ENCODE data around the gene NPLOC4.
A peak's percentile ranks its signal among the peaks of the same experiment; 100 is the strongest.

Gene NPLOC4

GRCh38 chr17:81573794-81574642 lies 62.9 kb downstream of the NPLOC4 start:
- no peak for DNase-seq
- no peak overlapping the region for H3K4me3 ChIP-seq
- H3K36me3 ChIP-seq = peaks cover 28 to 72% (median 32%) of the 10 kb centered on the region in 3 donors
- intact Hi-C loops (cut with DNase I; ENCODE audit: low total_unique reads) = no loop called here
- no peaks in the 10 kb centered on the region for H3K9me3 ChIP-seq
- H3K27ac ChIP-seq = no peak overlapping the region
- TF ChIP-seq, protein P1, sequence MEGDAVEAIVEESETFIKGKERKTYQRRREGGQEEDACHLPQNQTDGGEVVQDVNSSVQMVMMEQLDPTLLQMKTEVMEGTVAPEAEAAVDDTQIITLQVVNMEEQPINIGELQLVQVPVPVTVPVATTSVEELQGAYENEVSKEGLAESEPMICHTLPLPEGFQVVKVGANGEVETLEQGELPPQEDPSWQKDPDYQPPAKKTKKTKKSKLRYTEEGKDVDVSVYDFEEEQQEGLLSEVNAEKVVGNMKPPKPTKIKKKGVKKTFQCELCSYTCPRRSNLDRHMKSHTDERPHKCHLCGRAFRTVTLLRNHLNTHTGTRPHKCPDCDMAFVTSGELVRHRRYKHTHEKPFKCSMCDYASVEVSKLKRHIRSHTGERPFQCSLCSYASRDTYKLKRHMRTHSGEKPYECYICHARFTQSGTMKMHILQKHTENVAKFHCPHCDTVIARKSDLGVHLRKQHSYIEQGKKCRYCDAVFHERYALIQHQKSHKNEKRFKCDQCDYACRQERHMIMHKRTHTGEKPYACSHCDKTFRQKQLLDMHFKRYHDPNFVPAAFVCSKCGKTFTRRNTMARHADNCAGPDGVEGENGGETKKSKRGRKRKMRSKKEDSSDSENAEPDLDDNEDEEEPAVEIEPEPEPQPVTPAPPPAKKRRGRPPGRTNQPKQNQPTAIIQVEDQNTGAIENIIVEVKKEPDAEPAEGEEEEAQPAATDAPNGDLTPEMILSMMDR (IDR thresholded peaks at IDR 0.05) = no peak
- no peaks in the 10 kb centered on the region for H3K27me3 ChIP-seq
- H3K4me1 ChIP-seq = peaks cover 5 to 33% (median 25%) of the 10 kb centered on the region in 4 donors

DNA sequence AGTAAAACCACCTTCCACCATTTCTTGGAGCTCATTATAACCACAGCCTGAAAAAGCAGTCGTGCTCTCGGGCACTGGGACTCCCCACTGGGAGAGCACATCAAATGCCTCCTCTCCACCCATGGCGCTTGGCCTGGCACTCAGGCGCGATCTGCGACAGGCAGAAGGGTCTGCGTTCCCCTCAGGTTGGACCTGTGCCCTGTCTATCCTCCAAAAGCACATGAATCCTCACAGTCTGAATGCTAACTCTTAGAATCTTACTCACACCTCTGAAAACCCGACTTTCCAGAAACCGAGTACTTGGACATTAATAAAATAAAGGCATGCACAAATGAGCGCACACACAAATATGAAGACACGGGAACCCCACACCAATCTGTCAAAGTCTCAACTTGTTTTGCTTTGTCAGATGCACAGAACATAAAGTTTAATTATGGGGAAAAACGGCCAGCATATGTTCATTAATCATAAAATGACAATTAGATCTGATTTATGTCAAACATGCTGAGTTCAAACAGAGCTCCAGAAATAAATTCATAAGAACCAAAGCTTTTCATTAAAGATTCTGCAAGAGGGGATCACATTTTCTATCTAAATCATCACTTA lies 64.2 kb downstream of the NPLOC4 start:
- Histone ChIP-seq H3K36me3 (peaks cover 33 to 74% (median 41%) of the 10 kb centered on the region in 3 donors), H3K27ac (no peak overlapping the region)

GRCh38 chr17:81570964-81571363 lies 65.9 kb downstream of the NPLOC4 start:
- no peak for DNase-seq
- no peak overlapping the region for H3K27ac ChIP-seq
- TF ChIP-seq, protein P1 (IDR thresholded peaks at IDR 0.05) = no peak
- intact Hi-C loops (cut with DNase I; ENCODE audit: low total_unique reads) = loop anchor here (2.0 kb wide), 1 partner anchor 54 kb away; no protein-coding TSS in a partner anchor
- H3K4me3 ChIP-seq = no peak overlapping the region
- no peaks in the 10 kb centered on the region for H3K9me3 ChIP-seq
- no peaks in the 10 kb centered on the region for H3K27me3 ChIP-seq
- H3K36me3 ChIP-seq = peaks cover 33 to 76% (median 43%) of the 10 kb centered on the region in 3 donors
- peaks cover 0 to 40% (median 32%) of the 10 kb centered on the region in 4 donors for H3K4me1 ChIP-seq

More for the DNA sequence above, 64.2 kb downstream of the NPLOC4 start:
- Histone ChIP-seq H3K9me3 (no peaks in the 10 kb centered on the region), H3K4me3 (no peak overlapping the region), H3K27me3 (no peaks in the 10 kb centered on the region), H3K4me1 (peaks cover under 1 to 40% (median 31%) of the 10 kb centered on the region in 4 donors)
- intact Hi-C loops (cut with DNase I; ENCODE audit: low total_unique reads) = no loop called here
- TF ChIP-seq, protein P1 (IDR thresholded peaks at IDR 0.05) = no peak
- DNase-seq = no peak

GRCh38 chr17:81569986-81570514 lies 66.9 kb downstream of the NPLOC4 start:
- intact Hi-C loops (cut with DNase I; ENCODE audit: low total_unique reads) = loop anchor here (2.0 kb wide), 1 partner anchor 53 kb away; no protein-coding TSS in a partner anchor
- no peak overlapping the region for H3K4me3 ChIP-seq
- peaks cover 0 to 42% (median 37%) of the 10 kb centered on the region in 4 donors for H3K4me1 ChIP-seq
- H3K27ac ChIP-seq = peak overlapping the region; percentile 28 to 79
- TF ChIP-seq, protein P1 (IDR thresholded peaks at IDR 0.05) = no peak
- peaks cover 37 to 80% (median 45%) of the 10 kb centered on the region in 3 donors for H3K36me3 ChIP-seq
- DNase-seq = no peak
- H3K27me3 ChIP-seq = no peaks in the 10 kb centered on the region
- no peaks in the 10 kb centered on the region for H3K9me3 ChIP-seq

GRCh38 chr17:81568416-81568815 lies 68.5 kb downstream of the NPLOC4 start:
- peaks cover 0 to 58% (median 46%) of the 10 kb centered on the region in 4 donors for H3K4me1 ChIP-seq
- no peak overlapping the region for H3K4me3 ChIP-seq
- intact Hi-C loops (cut with DNase I; ENCODE audit: low total_unique reads) = no loop called here
- peak overlapping the region; percentile 70 to 79 for H3K27ac ChIP-seq
- H3K27me3 ChIP-seq = no peaks in the 10 kb centered on the region
- no peaks in the 10 kb centered on the region for H3K9me3 ChIP-seq
- no peak for DNase-seq
- H3K36me3 ChIP-seq = peaks cover 52 to 81% (median 59%) of the 10 kb centered on the region in 3 donors
- TF ChIP-seq, protein P1 (IDR thresholded peaks at IDR 0.05) = no peak

Measured in tibial artery (tissue), 4 donors.